Neural crest cell (in vitro differentiated cells): ENCODE measurements around the gene EEF1A2. TPM values are rescaled to one million over a fixed set of nuclear protein-coding genes. Genes with fewer than 3 reads are reported as not detected.

ENCODE experiments used
- DNase-seq: peaks from one replicate; pipeline ENCODE4 v3.0.0; 2021; ENCODE audit warnings: low read depth, mixed read lengths, low spot score
- H3K27ac Mint-ChIP-seq: one replicate; pipeline ENCODE4 v1.8.0; 2021; ENCODE audit warnings: mild to moderate bottlenecking, mixed read lengths; ENCODE audit not compliant: unreplicated experiment
- H3K27me3 Mint-ChIP-seq: 2 replicates; pipeline ENCODE4 v1.8.0; 2021; ENCODE audit warnings: low read depth, mild to moderate bottlenecking, mixed read lengths
- H3K36me3 Mint-ChIP-seq: 2 replicates; pipeline ENCODE4 v1.8.0; 2021; ENCODE audit warnings: low read depth, mild to moderate bottlenecking, mixed read lengths
- H3K4me1 Mint-ChIP-seq: 2 replicates; pipeline ENCODE4 v1.8.0; 2021; ENCODE audit warnings: mixed read lengths
- H3K4me3 Mint-ChIP-seq: one replicate; pipeline ENCODE4 v1.8.0; 2021; ENCODE audit warnings: mild to moderate bottlenecking, mixed read lengths
- H3K9me3 Mint-ChIP-seq: 2 replicates; pipeline ENCODE4 v1.8.0; 2021; ENCODE audit warnings: mixed read lengths
- CTCF ChIP-seq: fragments of 200-600 bp; sonication (generic); conservative IDR thresholded peaks from 2 replicates; pipeline ENCODE4 v1.5.0; 2021; ENCODE audit warnings: antibody characterized with exemption, mild to moderate bottlenecking
- long read RNA-seq: library from polyadenylated mRNA; unstranded; transcript quantifications from one replicate; pipeline ENCODE4 v2.0.0, GENCODE V29; 2020
- total RNA-seq: library from RNA; stranded (reverse); gene quantifications from 2 replicates; pipeline ENCODE4 v1.2.1, GENCODE V29; 2021

The EEF1A2 gene
- 4.5 and 4.6 TPM in 2 replicates for total RNA-seq
- long read RNA-seq: 0 reads

GRCh38 chr20:63498960-63499337 is at the start of gene EEF1A2:
Gene EEF1A2 (minus strand): TSS chr20:63499083. CDS start chr20:63497763, 1,320 bp downstream.
- Mint-ChIP-seq H3K4me3 (no peak within 1 kb of the TSS), H3K9me3 (no peaks in the 10 kb centered on the region), H3K27me3 (peaks cover 42% of the 10 kb centered on the region), H3K4me1 (peaks cover 2% of the 10 kb centered on the region), H3K36me3 (no peaks in the 10 kb centered on the region), H3K27ac (no peak within 1 kb of the TSS)
- DNase-seq: no peak
- no peak for TF ChIP-seq CTCF

GRCh38 chr20:63548542-63548941 is 49.7 kb upstream of the EEF1A2 start:
- peaks cover 5% of the 10 kb centered on the region for H3K4me1 Mint-ChIP-seq
- no peak for DNase-seq
- H3K4me3 Mint-ChIP-seq: no peak overlapping the region
- H3K27ac Mint-ChIP-seq: no peak overlapping the region
- no peaks in the 10 kb centered on the region for H3K36me3 Mint-ChIP-seq
- H3K9me3 Mint-ChIP-seq: no peaks in the 10 kb centered on the region
- H3K27me3 Mint-ChIP-seq: peaks cover 4% of the 10 kb centered on the region
- no peak for TF ChIP-seq CTCF

- no peak for TF ChIP-seq CTCF
Measured at GRCh38 chr20:63547725-63548480, 49.0 kb upstream of the EEF1A2 start, which contains the start of gene SRMS. Gene SRMS (minus strand): TSS chr20:63547749. CDS start chr20:63547463, 286 bp downstream.

GRCh38 chr20:63546956-63547724 is 48.3 kb upstream of the EEF1A2 start:
- Mint-ChIP-seq H3K9me3 (no peaks in the 10 kb centered on the region), H3K27me3 (peaks cover 4% of the 10 kb centered on the region), H3K4me3 (no peak overlapping the region), H3K27ac (no peak overlapping the region), H3K36me3 (no peaks in the 10 kb centered on the region), H3K4me1 (peaks cover 5% of the 10 kb centered on the region)
- DNase-seq: no peak
- no peak for TF ChIP-seq CTCF

More at GRCh38 chr20:63547725-63548480, 49.0 kb upstream of the EEF1A2 start, which contains the start of gene SRMS:
- no peak within 1 kb of the TSS for H3K4me3 Mint-ChIP-seq
- no peaks in the 10 kb centered on the region for H3K9me3 Mint-ChIP-seq
- H3K27ac Mint-ChIP-seq: no peak within 1 kb of the TSS
- H3K36me3 Mint-ChIP-seq: no peaks in the 10 kb centered on the region
- H3K27me3 Mint-ChIP-seq: peaks cover 4% of the 10 kb centered on the region
- no peak for DNase-seq
- H3K4me1 Mint-ChIP-seq: peaks cover 5% of the 10 kb centered on the region

- Mint-ChIP-seq H3K4me1 (peaks cover 5% of the 10 kb centered on the region), H3K4me3 (no peak overlapping the region), H3K9me3 (no peaks in the 10 kb centered on the region), H3K27ac (no peak overlapping the region), H3K36me3 (no peaks in the 10 kb centered on the region), H3K27me3 (peaks cover 4% of the 10 kb centered on the region)
- no peak for TF ChIP-seq CTCF
- no peak for DNase-seq
Measured at GRCh38 chr20:63546256-63546955, 47.5 kb upstream of the EEF1A2 start.
